Measurements from ENCODE around the gene TIPRL. TPM values are rescaled to one million over a fixed set of nuclear protein-coding genes. Genes with fewer than 3 reads are reported as not detected.

TIPRL gene
- total RNA-seq, 4 donors from 2014 or later: 13.7 to 37.5 (median 18.9) TPM

Other genes starting within 250 kb of the TIPRL start
- 10 to 100 TPM; 38.2 to 90.3 (median 54.8) TPM for gene DCAF6, start 242.3 kb upstream of the TIPRL start, total RNA-seq
- gene MPC2, start 241.9 kb upstream of the TIPRL start, total RNA-seq: 10 to 100 TPM; 16.5 to 47.3 (median 34.4) TPM
- gene GPR161, start 42.0 kb upstream of the TIPRL start, total RNA-seq: 1 to 10 TPM; 3.1 to 7.6 (median 4.2) TPM
- gene SFT2D2, start 47.0 kb downstream of the TIPRL start, total RNA-seq: 10 to 100 TPM; 42.5 to 77.9 (median 58.4) TPM
- 1 to 10 TPM; 1.8 to 6.7 (median 2.8) TPM for gene TBX19, start 101.9 kb downstream of the TIPRL start, total RNA-seq